ENCODE data around the gene ITGA4.

DNA sequence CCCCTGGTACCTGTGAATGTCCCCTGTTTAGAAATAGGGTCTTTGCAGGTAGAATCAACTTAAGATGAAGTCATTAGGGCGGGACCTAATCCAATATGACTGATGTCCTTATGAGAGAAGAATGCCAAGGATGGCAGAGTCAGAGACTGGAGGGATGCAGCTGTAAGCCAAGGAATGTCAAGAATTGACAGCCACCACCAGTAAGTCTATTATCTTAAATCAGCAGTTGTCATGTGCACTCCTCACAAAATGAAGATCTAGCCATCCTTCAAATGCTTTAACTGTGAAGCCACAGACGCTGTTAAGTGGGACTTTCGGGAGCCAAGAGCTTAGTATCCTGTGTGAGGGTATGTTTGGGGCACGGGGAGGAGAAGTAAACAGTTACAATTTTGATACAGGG, 83.2 kb downstream of the ITGA4 start:
- TF ChIP-seq TAF1 (IDR thresholded peaks at IDR 0.05; ENCODE audit: borderline replicate concordance, insufficient read depth, low read length) (no peak), POLR2AphosphoS5 (IDR thresholded peaks at IDR 0.05; ENCODE audit: low read depth, low read length) (no peak), SIN3A (IDR thresholded peaks at IDR 0.05; ENCODE audit: borderline replicate concordance, insufficient read depth, low read length) (no peak)
